ENCODE measurements around the gene EID3.

Gene EID3

DNA sequence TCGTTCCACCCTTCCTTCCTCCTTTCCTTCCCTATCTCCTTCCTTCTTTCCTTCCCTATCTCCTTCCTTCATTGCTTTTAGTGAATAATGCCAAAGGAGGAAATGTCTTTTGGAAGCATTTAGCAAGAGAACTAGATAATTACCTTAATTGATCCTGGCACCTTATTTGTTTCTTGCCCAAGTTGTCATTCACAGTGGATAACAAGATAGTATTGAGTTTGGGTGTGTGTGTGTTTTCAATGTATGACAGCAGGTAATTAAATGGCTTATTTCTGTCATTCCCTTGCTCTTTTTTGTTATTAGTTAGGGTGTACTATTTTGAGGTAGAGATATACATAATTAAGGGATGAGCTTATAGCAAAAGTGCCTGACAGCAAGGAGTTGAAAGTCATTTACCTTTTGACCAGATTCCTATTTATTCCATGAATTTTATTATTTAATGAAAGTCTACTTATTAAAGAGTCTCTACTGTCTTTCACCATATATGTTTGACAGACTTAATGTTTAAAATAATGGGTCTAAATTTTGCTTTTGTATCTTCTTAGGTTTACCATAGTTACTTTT is 30.2 kb downstream of the EID3 start:
- ChIA-PET CTCF (no interaction called here), POLR2A (no interaction called here)
- TF ChIP-seq SP1 (IDR thresholded peaks at IDR 0.05): no peak
- TF ChIP-seq HDGF (IDR thresholded peaks at IDR 0.05; ENCODE audit: borderline replicate concordance): no peak
- TF ChIP-seq FOXM1 (IDR thresholded peaks at IDR 0.05; ENCODE audit: borderline replicate concordance): no peak
- no peak for TF ChIP-seq TARDBP (IDR thresholded peaks at IDR 0.05)
- no peak for TF ChIP-seq ARNT (IDR thresholded peaks at IDR 0.05)
- TF ChIP-seq ZNF384 (IDR thresholded peaks at IDR 0.05): no peak
- DNase-seq (ENCODE audit: extremely low spot score): no peak

DNA sequence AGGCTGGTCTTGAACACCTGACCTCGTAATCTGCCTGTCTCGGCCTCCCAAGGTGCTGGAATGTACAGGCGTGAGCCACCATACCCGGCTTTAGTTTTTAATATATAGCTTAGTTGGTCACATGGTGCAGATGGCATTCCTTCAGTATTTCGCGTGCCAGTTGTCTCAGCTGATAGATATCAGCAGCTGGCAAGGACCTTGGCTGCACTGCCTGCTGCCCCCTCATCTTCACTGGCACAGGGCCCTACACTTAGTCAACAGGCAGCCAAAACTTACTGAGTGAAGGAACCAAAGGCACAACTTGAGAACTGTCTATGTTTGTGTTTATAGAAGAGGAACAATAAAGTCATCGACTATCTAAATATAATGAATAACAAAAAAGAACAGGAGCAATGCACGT is 31.0 kb downstream of the EID3 start:
- CTCF ChIA-PET: no interaction called here
- POLR2A ChIA-PET: no interaction called here
- TF ChIP-seq ZNF384 (IDR thresholded peaks at IDR 0.05): no peak
- TF ChIP-seq FOXM1 (IDR thresholded peaks at IDR 0.05; ENCODE audit: borderline replicate concordance): no peak
- no peak for TF ChIP-seq NFRKB (IDR thresholded peaks at IDR 0.05)
- TF ChIP-seq HDGF (IDR thresholded peaks at IDR 0.05; ENCODE audit: borderline replicate concordance): no peak
- no peak for TF ChIP-seq ELF4 (IDR thresholded peaks at IDR 0.05)
- TF ChIP-seq BHLHE40 (IDR thresholded peaks at IDR 0.05; ENCODE audit: borderline replicate concordance): no peak
- no peak for TF ChIP-seq ARNT (IDR thresholded peaks at IDR 0.05)

DNA sequence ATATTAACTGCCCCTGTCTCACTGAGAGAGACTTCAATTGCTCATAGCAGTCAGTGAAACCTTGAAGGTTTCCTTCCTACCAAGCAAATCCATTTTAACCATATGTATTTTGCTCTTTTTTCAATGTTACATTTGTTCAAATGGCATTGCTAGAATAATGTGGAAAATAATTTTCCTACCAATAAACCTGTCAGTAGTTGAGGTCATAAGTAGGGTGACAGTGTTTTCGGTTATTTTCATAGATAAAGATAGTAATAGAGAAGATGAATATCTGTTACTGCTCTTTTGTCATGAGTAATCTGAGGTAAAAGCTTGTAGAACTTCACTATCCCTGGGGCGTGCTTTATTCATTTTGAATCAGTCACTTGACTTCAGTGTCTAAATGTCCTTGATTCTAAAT is 32.6 kb downstream of the EID3 start:
- ChIA-PET CTCF (no interaction called here), POLR2A (no interaction called here)
- no peak for DNase-seq (ENCODE audit: extremely low spot score)
- no peak for TF ChIP-seq NFRKB (IDR thresholded peaks at IDR 0.05)
- TF ChIP-seq SP1 (IDR thresholded peaks at IDR 0.05): no peak
- TF ChIP-seq ELF4 (IDR thresholded peaks at IDR 0.05): no peak
- no peak for TF ChIP-seq L3MBTL2 (conservative IDR thresholded peaks at IDR 0.05)
- no peak for TF ChIP-seq ZNF384 (IDR thresholded peaks at IDR 0.05)
- TF ChIP-seq BHLHE40 (IDR thresholded peaks at IDR 0.05; ENCODE audit: borderline replicate concordance): no peak
- no peak for TF ChIP-seq FOXM1 (IDR thresholded peaks at IDR 0.05; ENCODE audit: borderline replicate concordance)
- no peak for TF ChIP-seq FOXK2 (IDR thresholded peaks at IDR 0.05)
- no peak for TF ChIP-seq FOXA1 (IDR thresholded peaks at IDR 0.05)
- no peak for TF ChIP-seq CTBP1 (IDR thresholded peaks at IDR 0.05; ENCODE audit: borderline replicate concordance)
- TF ChIP-seq LEF1 (IDR thresholded peaks at IDR 0.05; ENCODE audit: borderline replicate concordance): no peak
- TF ChIP-seq, protein P1, sequence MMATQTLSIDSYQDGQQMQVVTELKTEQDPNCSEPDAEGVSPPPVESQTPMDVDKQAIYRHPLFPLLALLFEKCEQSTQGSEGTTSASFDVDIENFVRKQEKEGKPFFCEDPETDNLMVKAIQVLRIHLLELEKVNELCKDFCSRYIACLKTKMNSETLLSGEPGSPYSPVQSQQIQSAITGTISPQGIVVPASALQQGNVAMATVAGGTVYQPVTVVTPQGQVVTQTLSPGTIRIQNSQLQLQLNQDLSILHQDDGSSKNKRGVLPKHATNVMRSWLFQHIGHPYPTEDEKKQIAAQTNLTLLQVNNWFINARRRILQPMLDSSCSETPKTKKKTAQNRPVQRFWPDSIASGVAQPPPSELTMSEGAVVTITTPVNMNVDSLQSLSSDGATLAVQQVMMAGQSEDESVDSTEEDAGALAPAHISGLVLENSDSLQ (IDR thresholded peaks at IDR 0.05): no peak
- TF ChIP-seq HDGF (IDR thresholded peaks at IDR 0.05; ENCODE audit: borderline replicate concordance): no peak
- no peak for TF ChIP-seq TARDBP (IDR thresholded peaks at IDR 0.05)
- no peak for TF ChIP-seq SUZ12 (IDR thresholded peaks at IDR 0.05)
- no peak for TF ChIP-seq ARNT (IDR thresholded peaks at IDR 0.05)

More for the DNA sequence above, 31.0 kb downstream of the EID3 start:
- DNase-seq (ENCODE audit: extremely low spot score): no peak

DNA sequence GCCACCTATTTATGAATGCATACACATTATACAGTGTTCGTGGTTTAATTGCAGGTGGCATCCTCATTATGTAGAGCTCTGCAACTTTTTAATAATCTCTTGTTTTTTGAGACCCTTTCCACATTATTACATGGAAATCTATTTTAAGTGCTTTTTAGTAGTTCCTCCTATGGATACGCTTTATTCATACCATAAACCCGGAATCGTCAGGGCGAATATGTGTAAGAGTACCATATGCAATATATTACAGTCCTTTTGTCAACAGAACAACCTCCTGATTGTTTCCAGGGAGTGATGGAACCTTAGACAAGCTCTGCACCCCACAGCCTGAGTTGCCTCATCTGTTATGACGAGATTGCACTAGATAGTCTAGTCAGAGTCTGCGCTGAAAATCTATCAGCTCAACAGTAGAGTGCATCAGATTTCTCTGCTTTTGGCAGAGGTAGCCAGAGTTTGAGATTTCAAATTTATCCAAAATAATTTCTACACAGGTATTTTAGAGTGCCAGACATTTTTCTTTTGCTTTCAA is 33.6 kb downstream of the EID3 start:
- DNase-seq (ENCODE audit: extremely low spot score): no peak
- ChIA-PET POLR2A (no interaction called here), CTCF (no interaction called here)
- TF ChIP-seq SUZ12 (IDR thresholded peaks at IDR 0.05) (no peak), SP1 (IDR thresholded peaks at IDR 0.05) (no peak), NFRKB (IDR thresholded peaks at IDR 0.05) (no peak), FOXM1 (IDR thresholded peaks at IDR 0.05; ENCODE audit: borderline replicate concordance) (no peak), ZNF384 (IDR thresholded peaks at IDR 0.05) (no peak), BHLHE40 (IDR thresholded peaks at IDR 0.05; ENCODE audit: borderline replicate concordance) (no peak), FOXA1 (IDR thresholded peaks at IDR 0.05) (no peak), CTBP1 (IDR thresholded peaks at IDR 0.05; ENCODE audit: borderline replicate concordance) (no peak), ARNT (IDR thresholded peaks at IDR 0.05) (no peak), HDGF (IDR thresholded peaks at IDR 0.05; ENCODE audit: borderline replicate concordance) (no peak), L3MBTL2 (conservative IDR thresholded peaks at IDR 0.05) (no peak), ELF4 (IDR thresholded peaks at IDR 0.05) (no peak), LEF1 (IDR thresholded peaks at IDR 0.05; ENCODE audit: borderline replicate concordance) (no peak), FOXK2 (IDR thresholded peaks at IDR 0.05) (no peak)
- TF ChIP-seq, protein P1 (IDR thresholded peaks at IDR 0.05): no peak

DNA sequence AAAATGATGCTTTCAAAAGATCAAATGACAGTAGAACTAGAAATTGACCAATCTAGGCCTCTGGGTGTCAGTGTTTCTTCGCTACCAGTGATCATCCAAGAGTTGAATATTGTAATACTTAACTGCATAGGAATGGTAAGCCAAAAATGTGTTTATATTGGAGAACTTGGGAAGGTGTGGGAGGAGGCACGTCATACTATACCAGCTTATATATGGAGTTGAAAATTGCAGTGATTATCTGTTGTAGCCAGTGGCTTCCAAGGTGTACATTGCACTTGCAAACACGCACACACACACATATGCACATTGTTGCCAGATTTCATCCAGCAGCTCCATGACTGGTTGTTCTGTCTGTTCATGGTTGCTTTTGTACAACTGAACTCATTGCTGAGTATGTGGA is 36.1 kb downstream of the EID3 start:
- no peak for DNase-seq (ENCODE audit: extremely low spot score)
- ChIA-PET CTCF (no interaction called here), POLR2A (no interaction called here)
- TF ChIP-seq SP1 (IDR thresholded peaks at IDR 0.05) (no peak), HDGF (IDR thresholded peaks at IDR 0.05; ENCODE audit: borderline replicate concordance) (no peak), BHLHE40 (IDR thresholded peaks at IDR 0.05; ENCODE audit: borderline replicate concordance) (no peak), NFRKB (IDR thresholded peaks at IDR 0.05) (no peak), CTBP1 (IDR thresholded peaks at IDR 0.05; ENCODE audit: borderline replicate concordance) (no peak), ARNT (IDR thresholded peaks at IDR 0.05) (no peak), ELF4 (IDR thresholded peaks at IDR 0.05) (no peak), FOXM1 (IDR thresholded peaks at IDR 0.05; ENCODE audit: borderline replicate concordance) (no peak), FOXA1 (IDR thresholded peaks at IDR 0.05) (no peak), LEF1 (IDR thresholded peaks at IDR 0.05; ENCODE audit: borderline replicate concordance) (no peak), SUZ12 (IDR thresholded peaks at IDR 0.05) (no peak)
- TF ChIP-seq, protein P1 (IDR thresholded peaks at IDR 0.05): no peak

DNA sequence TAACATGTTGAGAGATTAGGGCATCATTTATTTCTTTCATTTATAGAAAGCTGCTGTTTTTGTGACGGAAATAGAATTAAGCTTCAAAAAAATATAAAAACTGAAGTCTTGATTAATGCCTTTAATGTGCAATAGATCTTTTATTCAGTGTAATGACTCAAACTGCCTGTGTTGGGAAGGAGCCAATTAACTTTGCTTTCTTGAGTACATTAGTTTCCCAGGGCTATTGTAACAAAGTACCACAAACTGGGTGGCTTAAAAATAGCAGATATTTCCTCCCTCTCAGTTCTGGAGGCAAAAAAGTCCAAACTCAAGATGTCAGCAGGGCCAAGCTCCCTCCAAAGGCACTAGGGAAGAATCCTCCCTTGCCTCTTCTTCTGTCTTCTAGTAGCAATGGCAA is 36.6 kb downstream of the EID3 start:
- POLR2A ChIA-PET: no interaction called here
- CTCF ChIA-PET: no interaction called here
- no peak for DNase-seq (ENCODE audit: extremely low spot score)
- no peak for TF ChIP-seq ARNT (IDR thresholded peaks at IDR 0.05)
